Renal pelvis (tissue), 4 donors: ENCODE measurements around the gene DAZAP2. TPM values are rescaled to one million over a fixed set of nuclear protein-coding genes. Genes with fewer than 3 reads are reported as not detected.
"Not testable (repeated sequence)": the region's sequence is repeated elsewhere in the genome, so short reads cannot be mapped to it uniquely, and the experiment has no call there.

ENCODE experiments used
- DNase-seq: peaks from one replicate; pipeline ENCODE4 v3.0.0-alpha.2; 2013
- polyA plus RNA-seq, 3 donors: library from polyadenylated mRNA; unstranded; fragments of 120-200 nt; gene quantifications; one replicate each; pipeline ENCODE4 v1.2.1, GENCODE V29; 2013; ENCODE audit not compliant: insufficient read length in 3 of 3

The DAZAP2 gene
- polyA plus RNA-seq, 3 donors: 264 to 290 (median 284) TPM

DNA sequence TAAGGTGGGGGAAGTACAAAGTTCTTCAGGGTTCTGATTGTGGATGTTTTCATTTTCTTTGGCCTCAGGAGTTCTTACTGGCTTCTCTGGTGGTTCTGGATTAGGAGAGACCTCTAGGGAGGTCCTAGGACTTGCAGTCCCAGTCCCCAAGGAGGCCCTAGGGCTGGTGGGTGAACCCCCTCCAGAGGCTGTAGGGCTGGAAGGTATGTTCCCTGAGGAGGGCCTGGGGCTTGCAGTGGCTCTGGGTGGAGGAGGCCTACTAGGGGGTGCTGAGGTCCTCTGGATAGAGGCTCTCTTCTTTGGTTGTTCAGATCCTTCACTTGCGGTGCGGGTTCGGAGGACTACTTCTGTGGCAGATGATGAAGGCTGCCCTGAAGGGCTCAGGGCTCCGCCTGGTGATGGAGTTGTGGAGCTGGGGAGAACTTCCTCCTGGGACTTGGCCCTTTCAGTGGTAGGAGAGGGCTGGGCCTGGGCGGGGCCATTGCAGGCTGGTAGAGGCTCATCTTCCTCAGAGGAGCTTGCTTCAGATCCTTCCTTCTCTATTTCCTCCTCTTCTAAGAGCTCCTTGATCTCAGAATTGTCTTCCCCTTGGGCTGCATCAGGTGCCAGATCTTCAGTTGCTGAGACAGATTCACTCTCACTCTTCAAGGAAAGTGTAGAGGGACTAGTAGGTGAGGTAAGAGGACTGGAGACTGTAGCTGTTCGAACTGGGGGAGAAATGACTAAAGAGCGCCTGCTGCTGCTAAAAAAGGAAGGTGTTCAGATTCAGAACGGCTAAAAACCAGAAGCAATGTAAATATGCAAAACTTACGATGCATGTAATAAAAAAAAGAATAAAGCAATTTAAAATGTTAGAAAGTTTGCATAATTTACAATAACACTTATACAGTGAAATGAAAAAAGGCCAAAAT is 53.2 kb downstream of the DAZAP2 start:
- DNase-seq: not testable (repeated sequence)

Other genes with a start within 250 kb of the DAZAP2 start
- 10 to 100 TPM; 43.4 to 75.2 (median 60.4) TPM for gene SLC11A2, start 212.4 kb upstream of the DAZAP2 start, polyA plus RNA-seq
- gene LETMD1, start 190.5 kb upstream of the DAZAP2 start, polyA plus RNA-seq: 100 to 1,000 TPM in 2 of 3 donors, 10 to 100 TPM in 1; 81.3 to 161 (median 149) TPM
- 10 to 100 TPM; 35.3 to 42.4 (median 41.8) TPM for gene CSRNP2, start 155.2 kb upstream of the DAZAP2 start, polyA plus RNA-seq
- 10 to 100 TPM; 50.1 to 55.3 (median 54.7) TPM for gene TFCP2, start 65.7 kb upstream of the DAZAP2 start, polyA plus RNA-seq
- gene POU6F1, start 20.8 kb upstream of the DAZAP2 start, polyA plus RNA-seq: 10 to 100 TPM in 2 of 3 donors, 1 to 10 TPM in 1; 7.7 to 13.6 (median 12.9) TPM
- gene SMAGP, start 31.6 kb downstream of the DAZAP2 start, polyA plus RNA-seq: 10 to 100 TPM; 19.2 to 23.9 (median 19.6) TPM
- gene BIN2, start 85.3 kb downstream of the DAZAP2 start, polyA plus RNA-seq: 1 to 10 TPM; 2.6 to 3.7 (median 3.0) TPM
- gene CELA1, start 107.9 kb downstream of the DAZAP2 start, polyA plus RNA-seq: not detected
- 1 to 10 TPM; 4.5 to 6.6 (median 6.6) TPM for gene GALNT6, start 152.6 kb downstream of the DAZAP2 start, polyA plus RNA-seq
- 1 to 10 TPM; 2.8 to 5.2 (median 4.3) TPM for gene SLC4A8, start 186.0 kb downstream of the DAZAP2 start, polyA plus RNA-seq